Natural killer cell (primary cell): ENCODE data around the gene IL1RAPL1. TPM values are rescaled to one million over a fixed set of nuclear protein-coding genes. Genes with fewer than 3 reads are reported as not detected.

Experiments used
- ATAC-seq, 3 donors: fragments of 150-1000 bp in 2 of 3; fragments of 200-7000 bp in 1 of 3; cut with Tn5 transposase; 1 replicate in 1 of 3; 2 replicates in 2 of 3; pipeline ENCODE4 v1.10.0; 2021; ENCODE audit warnings: mild to moderate bottlenecking in 2 of 3, moderate library complexity in 2 of 3
- DNase-seq, 2 donors: peaks; one replicate each; pipeline versions ENCODE4 v3.0.0 to v3.0.0-alpha.2; 2013 to 2021; ENCODE audit warnings: mixed read lengths in 1 of 2
- H3K27ac ChIP-seq: one replicate; pipeline ENCODE4 v1.5.1; 2013; ENCODE audit warnings: mild to moderate bottlenecking, low read length
- H3K27me3 ChIP-seq: one replicate; pipeline ENCODE4 v1.6.1; 2013; ENCODE audit warnings: low read length; ENCODE audit not compliant: control insufficient read depth, insufficient read depth
- H3K36me3 ChIP-seq: one replicate; pipeline ENCODE4 v1.6.1; 2013; ENCODE audit warnings: low read length; ENCODE audit not compliant: control insufficient read depth, insufficient read depth
- H3K4me1 ChIP-seq: one replicate; pipeline ENCODE4 v1.6.1; 2013; ENCODE audit warnings: low read length; ENCODE audit not compliant: control insufficient read depth, insufficient read depth
- H3K4me3 ChIP-seq: one replicate; pipeline ENCODE4 v1.5.1; 2013; ENCODE audit warnings: low read length
- H3K9me3 ChIP-seq: one replicate; pipeline ENCODE4 v1.6.1; 2013; ENCODE audit warnings: low read length; ENCODE audit not compliant: control insufficient read depth, insufficient read depth
- H3K27ac Mint-ChIP-seq, 2 donors: one replicate each; pipeline ENCODE4 v1.8.0; 2022; ENCODE audit warnings: mild to moderate bottlenecking in 2 of 2, mixed read lengths in 2 of 2, moderate library complexity in 1 of 2
- H3K27me3 Mint-ChIP-seq, 2 donors: one replicate each; pipeline ENCODE4 v1.8.0; 2022; ENCODE audit warnings: low read depth in 2 of 2, mixed read lengths in 2 of 2
- H3K36me3 Mint-ChIP-seq: one replicate; pipeline ENCODE4 v1.8.0; 2022; ENCODE audit warnings: mixed read lengths
- H3K4me1 Mint-ChIP-seq, 2 donors: one replicate each; pipeline ENCODE4 v1.8.0; 2022; ENCODE audit warnings: mixed read lengths in 2 of 2
- H3K4me3 Mint-ChIP-seq: one replicate; pipeline ENCODE4 v1.8.0; 2022; ENCODE audit warnings: mild to moderate bottlenecking, moderate library complexity, mixed read lengths
- H3K9me3 Mint-ChIP-seq, 2 donors: one replicate each; pipeline ENCODE4 v1.8.0; 2022; ENCODE audit warnings: mixed read lengths in 2 of 2
- WGBS: methylation state at CpG from one replicate; pipeline ENCODE4 v1.1.7; 2013; ENCODE audit warnings: missing lambda C conversion rate; ENCODE audit not compliant: insufficient coverage; 5-methylcytosine and 5-hydroxymethylcytosine counted together
- intact Hi-C: fragments of 100-400 bp; cut with micrococcal nuclease; formaldehyde crosslinking; loops from one replicate; pipeline ENCODE4 v1.14.2; 2022
- total RNA-seq, 4 donors: library from RNA; stranded (reverse); fragments of 120-200 nt in 1 of 4; gene quantifications; one replicate each; pipeline versions ENCODE4 v1.2.3 to v1.2.4, GENCODE V29; 2013 to 2022
- TF ChIP-seq, protein P1 (sequence below): fragments of 200-600 bp; IDR thresholded peaks from one replicate; pipeline ENCODE4 v1.8.0; 2022; ENCODE audit warnings: antibody characterized with exemption

The IL1RAPL1 gene
- total RNA-seq, 3 donors from 2014 or later (not counting 1 experiment from before 2014, with no cell fraction given) = not detected

DNA sequence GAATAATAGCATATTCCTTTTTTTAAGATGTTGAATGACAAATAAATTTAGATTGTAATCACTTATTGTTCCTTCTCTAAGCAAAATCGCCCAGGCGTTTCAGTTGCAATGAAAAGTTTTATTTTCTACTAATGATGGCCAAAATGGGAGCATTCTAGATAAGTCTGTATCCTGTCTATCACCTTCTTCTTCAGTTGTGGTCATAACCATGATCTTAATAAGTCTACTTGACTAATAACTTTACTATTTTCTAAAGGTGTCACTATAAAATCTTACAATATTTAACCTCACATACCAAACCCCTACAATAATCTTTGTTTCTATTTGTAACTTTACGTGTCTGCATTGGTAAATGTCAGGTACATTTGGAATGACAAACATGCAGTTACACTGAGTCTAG is 904.4 kb downstream of the IL1RAPL1 start:
- H3K36me3 Mint-ChIP-seq = no peaks in the 10 kb centered on the region
- WGBS = no CpG with 5 or more reads among the region's 3 CpGs
- DNase-seq (no peak), ATAC-seq (no peak)
- H3K27me3 Mint-ChIP-seq = no peaks in the 10 kb centered on the region
- H3K4me1 Mint-ChIP-seq = no peaks in the 10 kb centered on the region
- H3K4me3 Mint-ChIP-seq = no peak overlapping the region
- no peaks in the 10 kb centered on the region for H3K4me1 ChIP-seq
- intact Hi-C loops = no loop called here
- no peak overlapping the region for H3K27ac Mint-ChIP-seq
- peaks cover 3 to 6% of the 10 kb centered on the region in 2 donors for H3K9me3 Mint-ChIP-seq
- TF ChIP-seq, protein P1, sequence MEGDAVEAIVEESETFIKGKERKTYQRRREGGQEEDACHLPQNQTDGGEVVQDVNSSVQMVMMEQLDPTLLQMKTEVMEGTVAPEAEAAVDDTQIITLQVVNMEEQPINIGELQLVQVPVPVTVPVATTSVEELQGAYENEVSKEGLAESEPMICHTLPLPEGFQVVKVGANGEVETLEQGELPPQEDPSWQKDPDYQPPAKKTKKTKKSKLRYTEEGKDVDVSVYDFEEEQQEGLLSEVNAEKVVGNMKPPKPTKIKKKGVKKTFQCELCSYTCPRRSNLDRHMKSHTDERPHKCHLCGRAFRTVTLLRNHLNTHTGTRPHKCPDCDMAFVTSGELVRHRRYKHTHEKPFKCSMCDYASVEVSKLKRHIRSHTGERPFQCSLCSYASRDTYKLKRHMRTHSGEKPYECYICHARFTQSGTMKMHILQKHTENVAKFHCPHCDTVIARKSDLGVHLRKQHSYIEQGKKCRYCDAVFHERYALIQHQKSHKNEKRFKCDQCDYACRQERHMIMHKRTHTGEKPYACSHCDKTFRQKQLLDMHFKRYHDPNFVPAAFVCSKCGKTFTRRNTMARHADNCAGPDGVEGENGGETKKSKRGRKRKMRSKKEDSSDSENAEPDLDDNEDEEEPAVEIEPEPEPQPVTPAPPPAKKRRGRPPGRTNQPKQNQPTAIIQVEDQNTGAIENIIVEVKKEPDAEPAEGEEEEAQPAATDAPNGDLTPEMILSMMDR = no peak
- H3K9me3 ChIP-seq = no peaks in the 10 kb centered on the region
- H3K27ac ChIP-seq = no peak overlapping the region
- H3K36me3 ChIP-seq = no peaks in the 10 kb centered on the region
- no peaks in the 10 kb centered on the region for H3K27me3 ChIP-seq
- H3K4me3 ChIP-seq = no peak overlapping the region

DNA sequence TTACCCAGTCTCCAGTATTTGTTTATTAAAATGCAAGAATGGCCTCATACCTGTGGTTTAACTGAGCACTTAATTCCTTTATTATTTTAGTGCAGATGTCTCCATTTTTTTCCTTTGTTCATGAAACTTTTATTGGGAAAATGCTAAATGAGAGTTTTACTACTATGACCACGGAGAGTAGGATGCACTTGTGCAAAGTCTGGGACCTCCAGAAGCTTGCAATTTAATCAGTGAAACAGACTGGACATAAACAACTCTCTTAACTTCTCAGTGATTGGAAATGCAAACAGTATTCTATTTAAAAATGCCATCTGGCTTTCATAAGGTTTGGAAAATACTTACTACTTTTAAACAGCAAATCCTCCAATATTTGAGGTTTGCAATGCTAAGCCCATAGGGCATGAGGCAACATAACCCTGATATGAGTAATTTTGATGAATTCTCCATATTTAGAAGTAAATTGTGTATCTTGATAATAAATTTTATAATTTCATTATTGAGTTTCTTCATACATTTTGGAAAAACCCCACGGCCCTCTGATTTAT is 909.5 kb downstream of the IL1RAPL1 start:
- Mint-ChIP-seq H3K4me1 (no peaks in the 10 kb centered on the region), H3K27me3 (no peaks in the 10 kb centered on the region), H3K36me3 (no peaks in the 10 kb centered on the region), H3K9me3 (peaks cover 6 to 8% of the 10 kb centered on the region in 2 donors), H3K4me3 (no peak overlapping the region), H3K27ac (no peak overlapping the region)
- no peaks in the 10 kb centered on the region for H3K4me1 ChIP-seq
- ATAC-seq (no peak), DNase-seq (no peak)
- H3K4me3 ChIP-seq = no peak overlapping the region
- H3K27me3 ChIP-seq = no peaks in the 10 kb centered on the region
- no peak overlapping the region for H3K27ac ChIP-seq
- no CpG with 5 or more reads among the region's 2 CpGs for WGBS
- H3K9me3 ChIP-seq = no peaks in the 10 kb centered on the region
- no peaks in the 10 kb centered on the region for H3K36me3 ChIP-seq
- intact Hi-C loops = no loop called here
- TF ChIP-seq, protein P1 = no peak

DNA sequence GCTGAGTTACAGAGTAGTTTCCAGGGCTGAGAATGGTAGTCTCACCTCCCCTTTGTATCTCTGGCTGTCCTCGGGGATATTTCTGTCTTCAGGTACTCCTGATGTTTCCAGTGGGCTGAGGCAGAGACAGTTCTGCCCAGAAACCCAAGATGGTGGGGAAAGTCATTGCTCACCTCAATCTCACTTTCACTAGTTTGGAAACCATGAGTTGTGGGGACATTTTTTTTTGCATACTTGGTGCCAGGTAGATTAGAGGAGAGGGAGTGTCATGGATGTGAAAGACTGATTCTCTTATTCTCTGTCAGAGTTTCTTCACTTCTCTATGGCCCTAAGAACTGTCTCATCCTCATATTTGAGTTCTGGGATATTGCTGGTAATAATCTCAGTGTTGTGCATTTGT is 919.5 kb downstream of the IL1RAPL1 start:
- TF ChIP-seq, protein P1 = no peak
- H3K4me1 Mint-ChIP-seq = no peaks in the 10 kb centered on the region
- Histone ChIP-seq H3K36me3 (no peaks in the 10 kb centered on the region), H3K4me1 (no peaks in the 10 kb centered on the region), H3K4me3 (no peak overlapping the region), H3K27ac (no peak overlapping the region), H3K9me3 (no peaks in the 10 kb centered on the region), H3K27me3 (no peaks in the 10 kb centered on the region)
- H3K9me3 Mint-ChIP-seq = peaks cover 8 to 12% of the 10 kb centered on the region in 2 donors
- no peak overlapping the region for H3K4me3 Mint-ChIP-seq
- no peak overlapping the region for H3K27ac Mint-ChIP-seq
- H3K27me3 Mint-ChIP-seq = no peaks in the 10 kb centered on the region
- H3K36me3 Mint-ChIP-seq = no peaks in the 10 kb centered on the region
- WGBS = no CpG with 5 or more reads among the region's 1 CpG
- no peak for ATAC-seq
- no peak for DNase-seq
- intact Hi-C loops = no loop called here

DNA sequence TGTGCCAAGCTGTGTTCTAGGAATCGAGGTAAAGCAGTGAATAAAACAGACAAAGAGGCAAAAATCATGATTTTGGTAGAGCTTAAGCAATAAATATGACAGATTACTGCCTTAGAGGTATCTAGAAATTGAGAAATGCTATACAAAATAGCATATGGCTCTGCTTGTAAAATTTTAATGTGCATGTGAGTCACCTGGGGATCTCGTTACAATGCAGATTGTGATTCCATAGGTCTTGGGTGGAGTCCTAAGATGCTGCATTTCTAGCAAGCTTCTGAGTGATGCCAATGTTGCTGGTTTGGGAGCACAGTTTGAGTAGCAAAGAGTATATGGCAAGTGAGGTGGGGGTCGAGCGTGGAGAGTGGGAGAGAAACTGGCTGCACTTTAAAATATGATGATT is 930.9 kb downstream of the IL1RAPL1 start:
- no peaks in the 10 kb centered on the region for H3K4me1 Mint-ChIP-seq
- Histone ChIP-seq H3K27me3 (no peaks in the 10 kb centered on the region), H3K27ac (no peak overlapping the region), H3K9me3 (no peaks in the 10 kb centered on the region), H3K4me1 (no peaks in the 10 kb centered on the region), H3K36me3 (no peaks in the 10 kb centered on the region), H3K4me3 (no peak overlapping the region)
- no peaks in the 10 kb centered on the region for H3K36me3 Mint-ChIP-seq
- no peak overlapping the region for H3K4me3 Mint-ChIP-seq
- H3K27ac Mint-ChIP-seq = no peak overlapping the region
- peaks cover 4 to 8% of the 10 kb centered on the region in 2 donors for H3K9me3 Mint-ChIP-seq
- TF ChIP-seq, protein P1 = no peak
- DNase-seq (no peak), ATAC-seq (no peak)
- intact Hi-C loops = no loop called here
- H3K27me3 Mint-ChIP-seq = no peaks in the 10 kb centered on the region
- 78% methylated on average over 4 of the region's 4 CpGs for WGBS
